Measurements from ENCODE around the gene ZNF503.
A peak's percentile ranks its signal among the peaks of the same experiment; 100 is the strongest.

Gene ZNF503

GRCh38 chr10:75357500-75357899 lies 44.1 kb downstream of the ZNF503 start:
- no peak for TF ChIP-seq CTCF (IDR thresholded peaks at IDR 0.05; ENCODE audit: low read depth, low read length)
- no peak for DNase-seq (ENCODE audit: low read depth, low spot score)
- H3K4me3 ChIP-seq (ENCODE audit: low read depth, low read length) = no peak overlapping the region
- in situ Hi-C loops (cut with HindIII; ENCODE audit: low sequenced_read_pairs) = no loop called here

- in situ Hi-C loops (cut with HindIII; ENCODE audit: low sequenced_read_pairs) = no loop called here
- no peak for DNase-seq (ENCODE audit: low read depth, low spot score)
- no peak overlapping the region for H3K4me3 ChIP-seq (ENCODE audit: low read depth, low read length)
- TF ChIP-seq CTCF (IDR thresholded peaks at IDR 0.05; ENCODE audit: low read depth, low read length) = no peak
Observed at GRCh38 chr10:75356484-75356883, 45.1 kb downstream of the ZNF503 start.

GRCh38 chr10:75355706-75356105 lies 45.9 kb downstream of the ZNF503 start:
- in situ Hi-C loops (cut with HindIII; ENCODE audit: low sequenced_read_pairs) = no loop called here
- TF ChIP-seq CTCF (IDR thresholded peaks at IDR 0.05; ENCODE audit: low read depth, low read length) = no peak
- no peak for DNase-seq (ENCODE audit: low read depth, low spot score)
- no peak overlapping the region for H3K4me3 ChIP-seq (ENCODE audit: low read depth, low read length)

GRCh38 chr10:75353183-75353582 lies 48.4 kb downstream of the ZNF503 start:
- no peak for DNase-seq (ENCODE audit: low read depth, low spot score)
- in situ Hi-C loops (cut with HindIII; ENCODE audit: low sequenced_read_pairs) = no loop called here
- TF ChIP-seq CTCF (IDR thresholded peaks at IDR 0.05; ENCODE audit: low read depth, low read length) = no peak
- H3K4me3 ChIP-seq (ENCODE audit: low read depth, low read length) = no peak overlapping the region

- H3K4me3 ChIP-seq (ENCODE audit: low read depth, low read length) = no peak overlapping the region
- DNase-seq (ENCODE audit: low read depth, low spot score) = peak; percentile 17
- no peak for TF ChIP-seq CTCF (IDR thresholded peaks at IDR 0.05; ENCODE audit: low read depth, low read length)
- in situ Hi-C loops (cut with HindIII; ENCODE audit: low sequenced_read_pairs) = no loop called here
Observed at GRCh38 chr10:75352650-75353049, 48.9 kb downstream of the ZNF503 start.

GRCh38 chr10:75351637-75352036 lies 49.9 kb downstream of the ZNF503 start:
- TF ChIP-seq CTCF (IDR thresholded peaks at IDR 0.05; ENCODE audit: low read depth, low read length) = no peak
- in situ Hi-C loops (cut with HindIII; ENCODE audit: low sequenced_read_pairs) = no loop called here

GRCh38 chr10:75350791-75351190 lies 50.8 kb downstream of the ZNF503 start:
- in situ Hi-C loops (cut with HindIII; ENCODE audit: low sequenced_read_pairs) = no loop called here
- DNase-seq (ENCODE audit: low read depth, low spot score) = peak; percentile 47
- no peak for TF ChIP-seq CTCF (IDR thresholded peaks at IDR 0.05; ENCODE audit: low read depth, low read length)
- no peak overlapping the region for H3K4me3 ChIP-seq (ENCODE audit: low read depth, low read length)

More at GRCh38 chr10:75351637-75352036, 49.9 kb downstream of the ZNF503 start:
- DNase-seq (ENCODE audit: low read depth, low spot score) = no peak
- H3K4me3 ChIP-seq (ENCODE audit: low read depth, low read length) = no peak overlapping the region

Data from astrocyte of the spinal cord (primary cell).